HepG2 (cell line): ENCODE data around the gene TSNAXIP1. TPM values are rescaled to one million over a fixed set of nuclear protein-coding genes. Genes with fewer than 3 reads are reported as not detected.

Experiments
- CAMTA2 ChIP-seq: sonication (generic); formaldehyde crosslinking; IDR thresholded peaks from 2 replicates; pipeline ENCODE4 v1.4.0; 2020; ENCODE audit warnings: mild to moderate bottlenecking, missing genetic modification reagents, borderline replicate concordance
- CBX1 ChIP-seq: IDR thresholded peaks from one replicate; pipeline ENCODE4 v1.6.1; 2016; ENCODE audit warnings: antibody characterized with exemption, low read depth
- ERF ChIP-seq: IDR thresholded peaks from 2 replicates; pipeline ENCODE4 v1.6.1; 2018; ENCODE audit warnings: missing biosample characterization, missing genetic modification reagents
- MED8 ChIP-seq: sonication (generic); formaldehyde crosslinking; IDR thresholded peaks from 2 replicates; pipeline ENCODE4 v1.8.1; 2023; ENCODE audit warnings: mild to moderate bottlenecking, missing genetic modification reagents; ENCODE audit not compliant: insufficient replicate concordance
- MZF1 ChIP-seq: sonication (generic); formaldehyde crosslinking; IDR thresholded peaks from 2 replicates; pipeline ENCODE4 v1.8.1; 2023; ENCODE audit warnings: mild to moderate bottlenecking, missing genetic modification reagents, borderline replicate concordance
- PRMT3 ChIP-seq: sonication (generic); formaldehyde crosslinking; IDR thresholded peaks from 2 replicates; pipeline ENCODE4 v1.8.1; 2022; ENCODE audit warnings: low read depth, mild to moderate bottlenecking, moderate library complexity, missing genetic modification reagents, borderline replicate concordance
- RAD51 ChIP-seq: fragments of 450-650 bp; IDR thresholded peaks from 2 replicates; pipeline ENCODE4 v1.6.1; 2016; ENCODE audit warnings: borderline replicate concordance
- RARG ChIP-seq: sonication (generic); formaldehyde crosslinking; IDR thresholded peaks from 2 replicates; pipeline ENCODE4 v1.4.0; 2020; ENCODE audit warnings: low read depth, mild to moderate bottlenecking, missing genetic modification reagents
- SOX5 ChIP-seq: IDR thresholded peaks from 2 replicates; pipeline ENCODE4 v1.6.1; 2016; ENCODE audit warnings: borderline replicate concordance
- XBP1 ChIP-seq: sonication (generic); formaldehyde crosslinking; IDR thresholded peaks from 2 replicates; pipeline ENCODE4 v1.5.0; 2020; ENCODE audit warnings: missing genetic modification reagents
- ZBTB42 ChIP-seq: sonication (generic); formaldehyde crosslinking; IDR thresholded peaks from 2 replicates; pipeline ENCODE4 v1.5.0; 2020; ENCODE audit warnings: mild to moderate bottlenecking, missing genetic modification reagents
- ZFX ChIP-seq: sonication (generic); formaldehyde crosslinking; IDR thresholded peaks from 2 replicates; pipeline ENCODE4 v1.4.0; 2020; ENCODE audit warnings: mild to moderate bottlenecking, low read depth, missing genetic modification reagents, moderate library complexity
- ZNF557 ChIP-seq: sonication (generic); formaldehyde crosslinking; IDR thresholded peaks from 2 replicates; pipeline ENCODE4 v1.4.0; 2020; ENCODE audit warnings: missing genetic modification reagents
- ZNF563 ChIP-seq: sonication (generic); formaldehyde crosslinking; IDR thresholded peaks from 2 replicates; pipeline ENCODE4 v1.8.0; 2022; ENCODE audit warnings: mild to moderate bottlenecking, moderate library complexity, missing genetic modification reagents
- ZNF709 ChIP-seq: sonication (generic); formaldehyde crosslinking; IDR thresholded peaks from 2 replicates; pipeline ENCODE4 v1.5.0; 2020; ENCODE audit warnings: mild to moderate bottlenecking, missing genetic modification reagents
- polyA plus RNA-seq, 8 experiments: library from polyadenylated mRNA; depleted of rRNA in 3 of 8; stranded (reverse) in 7 of 8; unstranded in 1 of 8; fragments of >200 nt; fragmentation: Illumina TruSeq in 4 of 8; extraction: Trizol in 4 of 8; gene quantifications; 2 replicates each; pipeline versions ENCODE4 v1.2.1 to v1.2.3, GENCODE V29; 2011 to 2016; ENCODE audit warnings: low read depth in 4 of 8, missing spikeins in 1 of 8, mixed read lengths in 1 of 8; ENCODE audit not compliant: insufficient read depth in 1 of 8
- total RNA-seq, 5 experiments: library from RNA; depleted of rRNA; stranded (reverse); fragments of >200 nt; fragmentation: Illumina TruSeq; extraction: Trizol; gene quantifications; 2 replicates each; pipeline ENCODE4 v1.2.3, GENCODE V29; 2016; ENCODE audit warnings: low read depth in 1 of 5
- TF ChIP-seq, protein P1 (sequence below): sonication (generic); formaldehyde crosslinking; IDR thresholded peaks from 2 replicates; pipeline ENCODE4 v1.4.0; 2020; ENCODE audit warnings: missing genetic modification reagents
- TF ChIP-seq, protein P2 (sequence below): sonication (generic); formaldehyde crosslinking; IDR thresholded peaks from 2 replicates; pipeline ENCODE4 v1.8.0; 2022; ENCODE audit warnings: mild to moderate bottlenecking, missing genetic modification reagents, borderline replicate concordance
- TF ChIP-seq, protein P3 (sequence below): sonication (generic); formaldehyde crosslinking; IDR thresholded peaks from 2 replicates; pipeline ENCODE4 v1.9.0; 2021; ENCODE audit warnings: missing genetic modification reagents, mild to moderate bottlenecking, borderline replicate concordance
- TF ChIP-seq, protein P4 (sequence below), 2 experiments: fragments of 450-650 bp in 1 of 2; sonication (generic) in 1 of 2; formaldehyde crosslinking; IDR thresholded peaks; 2 replicates each; pipeline versions ENCODE4 v1.5.0 to v1.8.0; 2020 to 2022; ENCODE audit warnings: mild to moderate bottlenecking in 1 of 2, missing genetic modification reagents in 1 of 2
- TF ChIP-seq, protein P5 (sequence below): IDR thresholded peaks from 2 replicates; pipeline ENCODE4 v1.6.1; 2016; ENCODE audit warnings: missing biosample characterization, missing genetic modification reagents, low read depth

TSNAXIP1 gene
- total and polyA plus RNA-seq, 2 of the 13 experiments (the other 11 are each of a cell fraction or from before 2014, with no cell fraction given), result 0.37 to 0.86 TPM

DNA sequence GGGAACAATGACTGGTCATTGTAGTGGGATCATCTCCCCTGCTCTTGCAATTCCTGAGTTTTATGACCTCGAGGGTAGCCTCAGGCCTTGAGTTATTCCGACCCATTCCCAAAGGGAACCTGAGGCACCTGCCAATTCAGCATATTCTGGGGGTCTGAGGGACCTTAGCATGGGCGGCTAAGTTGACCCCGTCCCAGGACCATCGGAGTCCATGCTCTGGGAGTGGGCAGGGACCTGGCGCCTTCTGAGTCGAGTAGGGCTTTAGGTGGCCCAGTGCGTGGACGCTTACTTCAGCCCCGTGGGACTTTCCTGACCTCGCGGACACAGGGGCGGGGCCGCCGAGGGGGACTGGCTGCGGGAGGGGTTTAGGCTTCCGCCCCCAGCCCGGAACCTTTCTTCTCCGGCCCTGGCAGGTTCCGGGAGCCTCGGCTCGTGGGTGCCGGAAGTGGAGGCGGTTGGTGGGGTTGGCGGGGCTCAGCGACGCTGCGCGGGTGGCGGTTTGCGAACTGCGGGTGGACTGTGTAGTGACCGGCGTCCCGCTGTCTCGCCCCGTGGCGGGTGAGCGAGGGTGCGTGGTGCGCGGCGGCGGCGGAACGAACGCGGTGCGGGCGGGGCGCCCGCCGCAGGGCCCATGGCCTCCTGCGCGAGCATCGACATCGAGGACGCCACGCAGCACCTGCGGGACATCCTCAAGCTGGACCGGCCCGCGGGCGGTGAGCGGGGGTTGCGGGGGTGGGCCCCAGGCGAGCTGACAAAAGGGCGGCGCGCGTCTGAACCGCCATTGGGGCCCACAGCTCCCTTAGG is 66.1 kb downstream of the TSNAXIP1 start, which contains the start of gene EDC4 (continued):
- TF ChIP-seq, protein P1, sequence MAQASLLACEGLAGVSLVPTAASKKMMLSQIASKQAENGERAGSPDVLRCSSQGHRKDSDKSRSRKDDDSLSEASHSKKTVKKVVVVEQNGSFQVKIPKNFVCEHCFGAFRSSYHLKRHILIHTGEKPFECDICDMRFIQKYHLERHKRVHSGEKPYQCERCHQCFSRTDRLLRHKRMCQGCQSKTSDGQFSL, result 0 out of 2 replicates have a peak, but pooled peaks have one; percentile 42
- TF ChIP-seq, protein P2, sequence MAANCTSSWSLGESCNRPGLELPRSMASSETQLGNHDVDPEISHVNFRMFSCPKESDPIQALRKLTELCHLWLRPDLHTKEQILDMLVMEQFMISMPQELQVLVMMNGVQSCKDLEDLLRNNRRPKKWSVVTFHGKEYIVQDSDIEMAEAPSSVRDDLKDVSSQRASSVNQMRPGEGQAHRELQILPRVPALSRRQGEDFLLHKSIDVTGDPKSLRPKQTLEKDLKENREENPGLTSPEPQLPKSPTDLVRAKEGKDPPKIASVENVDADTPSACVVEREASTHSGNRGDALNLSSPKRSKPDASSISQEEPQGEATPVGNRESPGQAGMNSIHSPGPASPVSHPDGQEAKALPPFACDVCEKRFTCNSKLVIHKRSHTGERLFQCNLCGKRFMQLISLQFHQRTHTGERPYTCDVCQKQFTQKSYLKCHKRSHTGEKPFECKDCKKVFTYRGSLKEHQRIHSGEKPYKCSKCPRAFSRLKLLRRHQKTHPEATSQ (CRISPR knock-in tag), result peak; percentile 65; the same call in 1 of the 2 replicates
- peak; percentile 61; the same call in 1 of the 2 replicates for TF ChIP-seq SOX5
- TF ChIP-seq, protein P3, sequence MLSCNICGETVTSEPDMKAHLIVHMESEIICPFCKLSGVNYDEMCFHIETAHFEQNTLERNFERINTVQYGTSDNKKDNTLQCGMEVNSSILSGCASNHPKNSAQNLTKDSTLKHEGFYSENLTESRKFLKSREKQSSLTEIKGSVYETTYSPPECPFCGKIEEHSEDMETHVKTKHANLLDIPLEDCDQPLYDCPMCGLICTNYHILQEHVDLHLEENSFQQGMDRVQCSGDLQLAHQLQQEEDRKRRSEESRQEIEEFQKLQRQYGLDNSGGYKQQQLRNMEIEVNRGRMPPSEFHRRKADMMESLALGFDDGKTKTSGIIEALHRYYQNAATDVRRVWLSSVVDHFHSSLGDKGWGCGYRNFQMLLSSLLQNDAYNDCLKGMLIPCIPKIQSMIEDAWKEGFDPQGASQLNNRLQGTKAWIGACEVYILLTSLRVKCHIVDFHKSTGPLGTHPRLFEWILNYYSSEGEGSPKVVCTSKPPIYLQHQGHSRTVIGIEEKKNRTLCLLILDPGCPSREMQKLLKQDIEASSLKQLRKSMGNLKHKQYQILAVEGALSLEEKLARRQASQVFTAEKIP, result no peak
- TF ChIP-seq, protein P4, sequence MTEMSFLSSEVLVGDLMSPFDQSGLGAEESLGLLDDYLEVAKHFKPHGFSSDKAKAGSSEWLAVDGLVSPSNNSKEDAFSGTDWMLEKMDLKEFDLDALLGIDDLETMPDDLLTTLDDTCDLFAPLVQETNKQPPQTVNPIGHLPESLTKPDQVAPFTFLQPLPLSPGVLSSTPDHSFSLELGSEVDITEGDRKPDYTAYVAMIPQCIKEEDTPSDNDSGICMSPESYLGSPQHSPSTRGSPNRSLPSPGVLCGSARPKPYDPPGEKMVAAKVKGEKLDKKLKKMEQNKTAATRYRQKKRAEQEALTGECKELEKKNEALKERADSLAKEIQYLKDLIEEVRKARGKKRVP (CRISPR knock-in tag; IDR thresholded peaks at IDR 0.05), result peak in 1 of 2 experiments; percentile 79; a peak in 2 of 4 replicates
- TF ChIP-seq RAD51, result no peak
- peak; percentile 82; the same call in 1 of the 2 replicates for TF ChIP-seq ZNF563 (CRISPR knock-in tag)
- TF ChIP-seq MED8, result peak; percentile 57
- TF ChIP-seq CBX1, result peak; percentile 85
- TF ChIP-seq XBP1 (CRISPR knock-in tag), result no peak; the same call in 1 of the 2 replicates
- peak; percentile 84; the same call in 1 of the 2 replicates for TF ChIP-seq RARG (CRISPR knock-in tag)
- no peak for TF ChIP-seq PRMT3 (CRISPR knock-in tag)
- no peak for TF ChIP-seq ZBTB42 (CRISPR knock-in tag)
- TF ChIP-seq, protein P5, sequence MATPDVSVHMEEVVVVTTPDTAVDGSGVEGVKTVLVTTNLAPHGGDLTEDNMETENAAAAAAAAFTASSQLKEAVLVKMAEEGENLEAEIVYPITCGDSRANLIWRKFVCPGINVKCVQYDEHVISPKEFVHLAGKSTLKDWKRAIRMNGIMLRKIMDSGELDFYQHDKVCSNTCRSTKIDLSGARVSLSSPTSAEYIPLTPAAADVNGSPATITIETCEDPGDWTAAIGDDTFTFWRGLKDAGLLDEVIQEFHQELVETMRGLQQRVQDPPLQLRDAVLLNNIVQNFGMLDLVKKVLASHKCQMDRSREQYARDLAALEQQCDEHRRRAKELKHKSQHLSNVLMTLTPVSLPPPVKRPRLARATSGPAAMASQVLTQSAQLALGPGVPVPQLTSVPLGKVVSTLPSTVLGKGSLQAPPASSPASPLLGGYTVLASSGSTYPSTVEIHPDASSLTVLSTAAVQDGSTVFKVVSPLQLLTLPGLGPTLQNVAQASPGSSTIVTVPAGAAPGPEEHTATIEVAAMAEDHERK (CRISPR knock-in tag), result peak; percentile 71
- TF ChIP-seq ZFX (CRISPR knock-in tag), result peak; percentile 92
- peak; percentile 94 for TF ChIP-seq ERF
- peak; percentile 82 for TF ChIP-seq ZNF709 (CRISPR knock-in tag)
- TF ChIP-seq ZNF557 (CRISPR knock-in tag), result 0 out of 2 replicates have a peak, but pooled peaks have one; percentile 57
- TF ChIP-seq MZF1 (CRISPR knock-in tag), result no peak
- no peak for TF ChIP-seq CAMTA2 (CRISPR knock-in tag)
